GM18498 (cell line): ENCODE data around the gene TM4SF4.
"Not testable (repeated sequence)": the region's sequence is repeated elsewhere in the genome, so short reads cannot be mapped to it uniquely, and the experiment has no call there.

ENCODE experiments used
- ATAC-seq: cut with Tn5 transposase; IDR thresholded peaks from one replicate; pipeline ENCODE4 v1.9.1; 2021; ENCODE audit warnings: mild to moderate bottlenecking, moderate library complexity; ENCODE audit not compliant: unreplicated experiment

Gene TM4SF4, protein sequence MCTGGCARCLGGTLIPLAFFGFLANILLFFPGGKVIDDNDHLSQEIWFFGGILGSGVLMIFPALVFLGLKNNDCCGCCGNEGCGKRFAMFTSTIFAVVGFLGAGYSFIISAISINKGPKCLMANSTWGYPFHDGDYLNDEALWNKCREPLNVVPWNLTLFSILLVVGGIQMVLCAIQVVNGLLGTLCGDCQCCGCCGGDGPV

DNA sequence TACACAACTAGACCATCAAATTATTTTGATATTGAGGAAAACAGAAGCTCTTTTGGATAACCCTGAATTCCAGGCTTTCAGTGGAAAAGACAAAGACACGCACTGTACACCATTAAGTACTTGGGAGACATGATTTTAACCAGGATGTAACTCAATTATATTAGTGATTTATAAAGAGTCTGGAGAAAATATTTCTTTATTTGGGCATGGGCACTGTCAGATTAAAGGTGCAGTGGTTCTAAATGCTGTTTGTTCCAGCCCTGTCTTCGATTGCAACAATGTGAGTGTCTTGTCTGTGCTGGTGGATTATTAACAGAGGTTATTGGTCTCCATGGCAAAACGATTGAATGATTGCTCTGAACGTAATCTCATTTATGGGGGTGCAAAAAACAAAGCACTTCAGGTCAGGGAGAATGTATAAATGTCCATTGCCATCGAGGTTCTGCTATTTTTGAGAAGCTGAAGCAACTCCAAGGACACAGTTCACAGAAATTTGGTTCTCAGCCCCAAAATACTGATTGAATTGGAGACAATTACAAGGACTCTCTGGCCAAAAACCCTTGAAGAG, at the start of gene TM4SF4:
Gene TM4SF4, plus strand, starts transcription at position 448 of the 568 bp plus-strand sequence. CDS start 181 bp downstream, outside the sequence.
- ATAC-seq: no peak

DNA sequence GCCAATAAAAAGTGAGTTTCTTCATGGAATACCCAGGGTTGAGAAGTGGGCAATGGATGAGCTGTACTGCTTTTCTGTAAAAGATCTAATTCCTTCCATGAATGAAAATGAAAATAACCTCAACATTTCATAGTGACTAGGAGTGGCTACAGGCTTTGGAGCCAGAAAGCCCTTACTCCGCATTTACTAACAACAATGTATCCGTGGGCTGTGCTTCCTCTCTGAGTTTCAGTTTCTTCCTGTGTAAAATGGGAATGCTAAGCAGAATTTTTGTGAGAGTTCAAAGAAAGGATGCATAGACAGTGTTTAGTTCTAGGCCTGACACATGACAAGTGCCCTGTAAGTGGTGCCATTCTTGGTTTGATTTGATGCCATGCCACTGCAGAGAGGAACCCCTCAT, 49.6 kb upstream of the TM4SF4 start:
- ATAC-seq: no peak

DNA sequence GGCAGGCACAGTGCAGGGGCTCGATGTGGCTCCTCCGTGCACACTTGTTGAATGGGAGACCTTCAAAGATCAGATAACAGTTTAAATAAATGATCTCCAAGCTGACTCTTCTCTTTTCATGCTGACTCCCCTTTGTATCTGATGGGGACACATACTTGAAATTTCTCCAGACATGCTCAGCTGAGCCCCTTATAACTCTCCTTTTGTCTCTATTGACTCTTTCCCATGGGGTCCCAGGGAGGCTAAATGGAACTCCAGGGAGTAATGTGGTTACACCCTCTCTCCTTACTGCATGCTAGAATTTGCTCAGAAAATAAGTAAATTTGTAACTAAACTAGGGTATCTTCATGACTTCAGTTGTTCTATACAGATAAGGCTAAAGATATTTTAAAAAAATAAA, 48.2 kb upstream of the TM4SF4 start:
- ATAC-seq: no peak

DNA sequence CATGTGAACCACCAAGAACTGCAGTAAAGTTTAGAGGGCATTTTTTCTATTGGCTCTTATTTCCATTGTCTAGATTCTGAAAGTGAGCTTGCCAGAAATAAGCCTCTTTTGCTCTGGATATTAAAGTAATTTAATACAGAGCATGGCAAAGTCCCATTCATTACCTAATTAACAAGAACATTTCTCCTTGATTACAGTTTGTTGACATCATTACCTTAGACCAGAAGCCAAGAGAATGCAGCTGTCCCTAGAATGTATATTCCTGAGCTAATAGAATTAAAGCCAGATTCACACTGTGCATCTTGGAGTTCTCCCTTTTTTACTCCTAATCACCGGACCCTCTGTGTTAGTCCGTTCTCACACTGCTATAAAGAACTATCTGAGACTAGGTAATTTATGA, 46.4 kb upstream of the TM4SF4 start:
- no peak for ATAC-seq

DNA sequence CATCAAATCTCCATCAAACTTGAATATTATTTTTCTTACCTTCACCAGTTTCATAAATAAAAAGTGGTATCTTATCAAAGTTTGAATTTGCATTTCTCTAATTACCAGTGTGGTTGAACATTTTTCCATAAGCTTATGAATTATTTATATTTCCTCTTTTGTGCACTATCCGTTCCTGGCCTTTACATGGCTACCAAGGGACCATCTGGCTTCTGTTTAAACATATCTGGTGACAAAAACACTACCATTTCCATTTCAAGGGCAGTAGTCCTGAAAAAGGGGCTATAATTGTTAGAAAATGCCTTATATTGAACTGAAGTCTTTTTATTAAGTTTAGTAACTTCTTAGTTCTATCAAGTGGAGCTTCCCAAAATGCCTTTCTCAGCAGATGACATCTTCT, 44.3 kb upstream of the TM4SF4 start:
- ATAC-seq: no peak

DNA sequence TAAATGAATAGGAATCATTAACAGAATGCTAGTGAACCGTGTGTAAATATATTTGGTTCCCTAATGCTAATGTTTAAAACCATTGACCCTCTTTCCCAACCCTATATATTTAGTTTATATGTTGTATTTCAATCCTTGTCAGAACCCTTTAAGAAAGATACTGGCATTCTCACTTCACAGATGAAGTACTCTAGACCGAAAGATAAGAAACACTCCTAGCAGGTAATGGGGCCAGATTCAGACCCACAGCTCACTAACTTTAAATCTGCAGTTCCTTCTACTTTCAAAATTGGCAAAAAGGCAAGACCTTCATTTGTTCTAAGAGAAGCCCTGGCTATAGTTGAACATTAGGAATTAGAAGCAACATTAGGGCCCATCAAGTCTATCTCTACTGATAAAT, 42.3 kb upstream of the TM4SF4 start:
- ATAC-seq: no peak

DNA sequence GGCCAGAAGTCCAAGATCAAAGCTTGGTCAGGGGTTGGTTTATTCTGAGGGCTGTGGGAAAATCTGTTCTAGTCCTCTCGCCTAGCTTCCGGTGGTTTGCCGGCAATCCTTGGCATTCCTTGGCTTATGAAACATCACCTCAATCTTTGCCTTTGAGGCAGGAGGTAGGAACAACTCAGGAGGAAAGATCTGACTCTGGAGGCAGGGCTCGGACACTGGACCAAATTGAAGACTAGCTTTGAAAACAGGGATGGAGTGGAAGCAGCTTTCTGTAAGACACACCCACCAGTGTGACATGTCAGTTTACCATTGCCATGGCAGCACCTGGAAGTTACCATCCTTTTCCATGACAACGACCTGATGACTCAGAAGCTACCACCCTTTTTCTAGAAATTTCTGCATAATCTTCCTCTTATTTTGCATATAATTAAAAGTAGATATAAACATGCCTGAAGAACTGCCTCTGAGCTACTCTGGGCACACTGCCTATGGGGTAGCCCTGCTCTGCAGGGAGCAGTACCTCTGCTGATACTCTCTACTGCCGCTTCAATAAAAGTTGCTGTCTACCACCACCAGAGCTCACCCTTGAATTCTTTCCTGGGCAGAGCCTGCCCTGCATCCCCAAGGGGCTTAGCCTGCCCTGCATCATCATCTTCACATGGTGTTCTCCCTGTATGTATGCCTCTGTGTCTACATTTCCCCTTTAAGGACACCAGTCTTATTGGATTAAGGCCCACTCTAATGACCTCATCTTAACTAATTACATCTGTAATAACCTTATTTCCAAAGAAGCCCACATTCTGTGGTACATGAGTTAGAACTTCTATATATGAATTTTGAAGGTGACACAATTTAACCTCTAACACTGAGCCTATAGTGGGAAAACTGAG, 38.3 kb upstream of the TM4SF4 start:
- no peak for ATAC-seq

DNA sequence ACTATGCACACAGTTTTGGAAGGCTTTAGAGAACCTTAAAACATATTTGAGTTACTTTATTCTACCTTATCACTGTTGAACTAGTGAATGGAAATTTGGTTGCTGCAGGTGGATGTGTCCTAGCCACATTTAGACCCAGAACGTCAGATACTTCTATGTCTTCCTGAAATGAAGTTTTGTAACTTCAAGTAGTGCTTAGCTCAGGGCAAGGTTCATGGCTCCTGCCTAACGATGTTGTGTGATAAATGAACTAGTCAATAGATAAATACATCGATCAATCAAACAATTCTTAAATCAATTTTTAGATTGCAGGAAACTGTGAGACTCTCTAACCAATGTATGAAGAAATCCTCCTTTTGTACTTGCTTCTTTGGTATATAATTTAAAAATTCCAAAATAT, 37.2 kb upstream of the TM4SF4 start:
- no peak for ATAC-seq

DNA sequence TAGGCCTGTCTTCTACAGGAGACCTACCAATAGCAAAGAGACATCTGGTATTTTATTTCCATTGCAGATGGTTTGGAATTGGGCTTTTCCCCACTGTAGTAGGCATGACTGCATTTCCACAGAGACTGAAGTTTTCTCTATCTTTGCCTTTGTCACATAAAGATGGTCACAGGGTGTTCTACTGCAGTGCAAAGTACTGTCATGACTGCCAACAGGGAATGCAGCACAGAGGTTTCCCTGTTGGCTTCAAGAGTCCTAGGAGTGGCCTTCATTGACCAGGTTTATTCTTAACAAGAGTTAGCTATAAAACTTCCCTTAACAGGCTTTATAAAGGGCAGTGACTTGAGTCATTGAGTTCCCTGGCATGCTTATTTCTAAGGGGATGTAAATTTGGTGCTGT, 36.8 kb upstream of the TM4SF4 start:
- ATAC-seq: no peak

DNA sequence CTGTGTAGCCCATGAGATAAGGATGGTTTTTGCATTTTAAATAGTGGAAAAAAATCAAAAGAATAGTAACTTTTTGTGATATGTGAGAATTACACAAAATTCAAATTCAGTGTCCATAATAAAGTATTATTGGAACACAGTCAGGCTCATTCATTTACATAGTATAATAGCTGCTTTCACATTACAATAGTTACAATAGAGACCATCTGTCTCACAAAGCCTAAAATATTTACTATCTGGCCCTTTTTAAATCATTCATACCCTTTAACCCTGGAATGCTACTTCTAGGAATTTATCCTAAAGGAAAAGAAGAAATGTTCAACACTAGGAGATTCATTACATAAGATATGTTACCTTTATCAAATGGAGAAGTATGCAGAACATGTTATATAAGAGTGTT, 35.5 kb upstream of the TM4SF4 start:
- ATAC-seq: no peak

DNA sequence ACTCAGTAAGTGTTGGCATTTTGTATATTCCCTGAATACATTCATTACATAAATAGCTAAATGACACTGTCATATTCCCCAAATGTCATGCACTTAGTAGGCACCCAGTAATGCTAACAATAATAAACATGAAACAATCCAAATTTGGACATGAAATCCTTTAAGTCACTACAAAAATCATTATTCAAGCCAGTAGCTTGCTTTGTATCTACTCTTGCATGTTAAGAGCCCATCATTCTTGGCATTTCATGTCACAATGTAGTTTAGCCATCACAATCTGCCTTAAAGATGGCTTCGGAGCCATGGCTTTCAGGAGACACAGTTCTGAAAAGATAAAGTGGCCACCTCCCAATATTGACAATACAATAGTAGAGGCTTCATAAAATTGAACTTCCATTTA, 32.9 kb upstream of the TM4SF4 start:
- ATAC-seq: no peak

DNA sequence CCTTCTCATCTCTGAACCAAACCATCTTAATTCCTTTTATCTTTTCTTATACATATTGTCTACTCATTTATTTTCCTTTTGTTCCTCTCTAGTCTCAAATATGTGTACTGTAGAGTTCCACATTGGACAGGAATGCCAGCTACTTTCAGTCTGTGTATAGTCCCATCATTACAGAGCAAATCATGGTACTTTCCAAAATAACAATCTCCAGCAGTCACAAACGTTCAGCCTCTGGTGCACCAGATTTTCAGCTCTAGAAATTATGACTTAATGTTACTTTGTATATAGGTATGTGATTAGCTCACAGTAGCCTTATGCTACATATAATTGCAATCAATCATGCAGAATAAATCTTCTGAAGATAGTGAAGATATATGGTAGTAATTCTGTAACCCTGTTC, 32.5 kb upstream of the TM4SF4 start:
- no peak for ATAC-seq

DNA sequence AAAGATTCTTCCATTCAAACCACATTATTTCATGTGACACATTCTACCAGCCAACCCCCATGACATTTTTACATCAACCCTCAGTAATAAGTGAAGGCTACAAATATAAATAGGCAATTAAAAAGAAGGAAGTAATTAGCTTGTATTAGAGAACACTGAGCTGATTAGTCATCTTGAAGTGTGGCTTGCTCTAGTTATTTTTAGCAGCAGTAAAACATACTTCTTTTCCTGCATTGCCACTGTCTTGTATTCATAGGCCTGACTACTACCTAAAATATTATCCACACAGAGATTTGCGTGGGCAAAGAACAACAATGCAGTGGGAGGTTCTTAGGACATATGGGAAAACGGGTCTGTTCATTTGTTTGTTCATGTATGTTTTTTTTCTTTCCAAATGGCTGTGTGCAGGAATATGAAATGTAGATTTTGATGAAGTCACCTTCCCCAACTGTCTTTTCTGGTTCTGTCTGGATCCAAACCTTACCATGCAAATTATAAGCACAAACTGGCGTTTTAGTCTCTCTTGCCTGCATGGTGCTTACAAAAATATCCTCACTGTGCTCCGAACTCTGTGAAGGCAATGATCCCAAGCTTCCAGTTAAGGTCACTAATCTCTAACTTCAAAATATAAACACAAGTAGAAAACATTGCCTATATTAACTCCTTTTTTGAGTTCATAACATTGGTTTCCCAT, 31.5 kb upstream of the TM4SF4 start:
- no peak for ATAC-seq

DNA sequence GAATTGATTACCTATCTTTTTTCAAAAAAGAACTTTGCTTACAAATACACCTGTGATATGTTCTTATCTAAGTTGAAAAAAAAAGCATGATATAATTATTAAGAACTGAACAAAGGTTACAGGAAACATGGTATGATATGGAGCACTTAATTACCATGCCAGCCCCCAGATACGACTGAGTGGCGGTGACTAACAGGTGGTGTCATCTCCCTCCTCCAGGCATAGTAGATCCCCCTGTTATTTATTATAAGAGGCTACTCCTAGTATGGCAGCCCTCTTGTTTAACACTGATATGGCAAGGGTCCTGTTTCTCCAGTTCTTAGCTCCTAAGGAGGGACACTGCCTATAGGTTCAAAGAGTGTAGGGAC, 31.0 kb upstream of the TM4SF4 start:
- no peak for ATAC-seq

DNA sequence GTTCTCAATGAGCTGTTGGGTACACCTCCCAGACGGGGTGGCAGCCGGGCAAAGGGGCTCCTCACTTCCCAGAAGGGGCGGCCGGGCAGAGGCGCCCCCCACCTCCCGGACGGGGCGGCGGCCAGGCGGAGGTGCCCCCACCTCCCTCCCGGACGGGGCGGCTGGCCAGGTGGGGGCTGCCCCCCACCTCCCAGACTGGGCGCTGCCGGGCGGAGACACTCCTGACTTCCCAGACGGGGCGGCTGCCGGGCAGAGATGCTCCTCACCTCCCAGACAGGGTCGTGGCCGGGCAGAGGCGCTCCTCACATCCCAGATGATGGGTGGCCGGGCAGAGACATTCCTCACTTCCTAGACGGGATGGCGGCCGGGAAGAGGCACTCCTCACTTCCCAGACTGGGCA, 29.6 kb upstream of the TM4SF4 start:
- ATAC-seq: not testable (repeated sequence)

DNA sequence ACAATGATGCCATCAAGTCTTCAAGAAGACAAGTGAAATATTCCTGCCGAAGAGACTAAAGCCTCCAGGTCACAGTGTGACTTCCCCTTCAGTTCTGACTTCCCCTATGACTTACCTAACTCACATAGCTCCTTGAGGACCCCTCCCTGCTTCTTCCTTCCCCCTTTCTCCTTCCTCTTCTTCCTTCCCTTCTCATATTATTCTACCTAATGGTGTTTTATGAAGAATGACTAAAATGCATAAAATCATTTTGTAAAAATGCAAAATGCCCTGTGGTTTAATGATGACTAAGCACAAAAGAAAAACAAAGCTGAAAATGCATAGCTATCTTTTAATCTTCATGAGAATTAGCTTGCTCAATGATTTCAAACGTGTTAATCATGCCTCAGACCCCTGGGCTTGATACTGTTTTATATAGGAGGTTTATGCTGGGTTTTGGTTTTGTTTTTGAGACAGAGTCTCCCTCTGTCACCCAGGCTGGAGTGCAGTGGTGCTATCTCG, 26.1 kb upstream of the TM4SF4 start:
- ATAC-seq: no peak

DNA sequence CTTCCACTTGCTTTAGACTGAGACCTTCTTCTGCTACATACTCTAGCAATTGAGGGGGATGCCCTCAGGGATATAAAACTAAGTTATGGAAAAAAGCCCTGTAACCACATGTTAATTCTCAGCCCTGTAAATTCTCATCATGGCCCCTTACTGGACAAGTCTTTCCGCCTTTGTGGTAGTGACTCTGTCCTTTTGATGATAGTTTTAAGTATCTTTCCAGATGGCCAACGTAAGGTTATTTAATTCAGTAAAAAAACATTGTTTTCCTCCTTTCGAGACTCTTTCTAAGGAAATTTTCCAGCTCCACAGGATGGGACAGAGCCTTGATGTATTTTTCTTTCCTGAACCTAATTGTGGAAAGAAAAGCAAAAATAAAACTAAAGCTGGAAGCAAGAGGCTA, 25.3 kb upstream of the TM4SF4 start:
- ATAC-seq: no peak

DNA sequence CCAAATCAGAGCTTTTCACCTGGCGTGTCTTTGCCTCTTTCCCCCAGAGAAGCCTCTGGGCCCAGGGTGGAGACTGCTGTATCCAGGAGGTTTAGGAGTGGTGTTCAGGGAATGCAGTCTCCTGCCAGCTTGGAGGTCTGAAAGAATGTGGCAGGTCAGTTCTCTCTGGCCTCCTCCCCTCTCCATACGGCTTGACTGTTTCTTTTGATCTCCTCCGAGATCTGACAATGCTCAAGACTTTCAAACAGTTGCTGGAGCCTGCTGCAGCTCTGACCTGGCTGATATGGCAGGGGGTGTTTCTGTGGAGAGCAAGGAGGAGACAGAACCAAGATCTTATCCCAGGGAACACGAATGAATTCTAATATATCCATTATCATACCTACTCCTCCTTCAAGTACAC, 24.7 kb upstream of the TM4SF4 start:
- ATAC-seq: no peak

DNA sequence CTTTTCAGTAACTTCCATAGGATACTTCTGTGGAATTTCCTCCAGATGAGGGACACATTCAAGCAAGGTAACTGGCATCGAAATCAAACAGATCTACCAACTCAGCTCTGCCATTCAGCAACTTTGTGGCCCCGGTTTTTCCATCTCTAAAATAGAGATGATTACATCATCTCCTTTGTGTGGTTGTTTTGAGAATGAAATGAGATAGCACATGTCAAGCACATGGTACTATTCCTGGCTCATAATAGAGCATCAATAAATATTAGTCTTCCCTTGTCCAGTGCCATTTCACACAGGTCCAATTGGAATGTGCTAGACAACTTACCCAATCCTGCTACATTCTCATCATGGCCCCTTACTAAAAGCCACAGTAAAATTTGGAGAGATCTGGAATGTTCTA, 24.2 kb upstream of the TM4SF4 start:
- no peak for ATAC-seq

DNA sequence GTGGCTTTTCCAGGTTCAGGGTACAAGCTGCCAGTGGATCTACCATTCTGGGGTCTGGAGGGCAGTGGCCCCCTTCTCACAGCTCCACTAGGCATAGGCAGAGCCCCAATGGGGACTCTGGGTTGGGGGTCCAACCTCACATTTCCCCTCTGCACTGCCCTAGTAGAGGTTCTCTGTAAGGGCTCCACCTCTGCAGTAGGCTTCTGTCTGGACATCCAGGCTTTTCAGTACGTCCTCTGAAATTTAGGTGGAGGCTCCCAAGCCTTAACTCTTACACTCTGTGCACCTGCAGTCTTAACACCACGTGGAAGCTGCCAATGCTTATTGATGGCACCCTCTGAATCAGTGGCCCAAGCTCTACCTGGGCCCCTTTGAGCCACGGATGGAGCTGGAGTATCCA, 22.5 kb upstream of the TM4SF4 start:
- no peak for ATAC-seq

DNA sequence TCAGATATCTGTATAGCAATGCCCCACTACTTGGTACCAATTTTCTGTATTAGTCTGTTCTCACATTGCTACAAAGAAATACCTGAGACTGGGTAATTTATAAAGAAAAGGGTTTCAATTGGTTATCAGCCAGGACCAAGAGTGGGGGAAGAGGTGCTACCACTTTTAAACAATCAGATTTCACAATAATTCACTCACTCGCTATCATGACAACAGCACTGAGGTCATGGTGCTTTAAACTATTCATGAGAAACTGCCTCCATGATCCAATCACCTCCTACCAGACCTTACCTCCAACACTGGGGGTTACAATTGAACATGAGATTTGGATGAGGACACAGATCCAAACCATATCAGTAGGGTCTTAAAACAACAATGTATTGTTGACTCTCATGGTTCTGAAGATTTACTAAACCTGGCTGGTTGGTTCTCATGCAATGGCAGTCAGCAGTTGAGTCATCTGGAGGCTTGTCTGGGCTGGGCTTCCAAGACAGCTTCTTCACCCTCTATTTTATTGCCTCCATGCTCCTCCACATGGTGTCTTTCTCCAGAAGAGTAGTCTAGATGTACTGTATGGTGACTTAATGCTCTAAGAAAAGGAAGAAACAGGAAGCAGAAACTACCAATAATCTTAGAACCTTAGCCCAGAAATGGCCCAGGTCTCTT, 21.2 kb upstream of the TM4SF4 start:
- ATAC-seq: no peak
